HEK293 (cell line): ENCODE measurements around the gene DYNC1LI1.
A peak's percentile ranks its signal among the peaks of the same experiment; 100 is the strongest.

ENCODE experiments used
- CTCF ChIA-PET: fragments of 350-600 bp; formaldehyde crosslinking; extraction: SDS; loops from one replicate; lab custom pipeline; 2021; ENCODE audit warnings: antibody characterized with exemption; lab: Yijun Ruan, JAX
- POLR2A ChIA-PET: fragments of 300-600 bp; formaldehyde crosslinking; extraction: SDS; loops from one replicate; lab custom pipeline; 2020; ENCODE audit warnings: antibody characterized with exemption, inconsistent platforms; lab: Yijun Ruan, JAX
- H3K27ac ChIP-seq: fragments of 200-500 bp; sonication (Bioruptor generic); 2 replicates; pipeline ENCODE4 v1.5.1; 2014; ENCODE audit warnings: low read depth, low read length, control low read depth, inconsistent platforms; ENCODE audit errors: extremely low read depth
- H3K36me3 ChIP-seq, 2 experiments: fragments of 200-500 bp in 1 of 2; sonication (Bioruptor generic) in 1 of 2; 1 replicate in 1 of 2; 2 replicates in 1 of 2; pipeline ENCODE4 v1.5.1; 2014 to 2017; ENCODE audit warnings: inconsistent platforms in 2 of 2, low read length in 2 of 2; ENCODE audit not compliant: control insufficient read depth in 2 of 2, insufficient read depth in 1 of 2
- H3K4me1 ChIP-seq: fragments of 200-500 bp; sonication (Bioruptor generic); 2 replicates; pipeline ENCODE4 v1.5.1; 2014; ENCODE audit warnings: mild to moderate bottlenecking, low read length, inconsistent platforms; ENCODE audit not compliant: control insufficient read depth, insufficient read depth
- H3K4me3 ChIP-seq: 2 replicates; pipeline ENCODE4 v1.5.1; 2011; ENCODE audit warnings: low read depth, mild to moderate bottlenecking, control low read depth, low read length, moderate library complexity
- H3K9me3 ChIP-seq: fragments of 200-500 bp; sonication (Bioruptor generic); 2 replicates; pipeline ENCODE4 v1.5.1; 2014; ENCODE audit warnings: low read depth, low read length, inconsistent platforms; ENCODE audit not compliant: control insufficient read depth, insufficient read depth
- SALL2 ChIP-seq: fragments of 450-650 bp; formaldehyde crosslinking; IDR thresholded peaks from 2 replicates; pipeline ENCODE4 v1.5.0; 2017; ENCODE audit warnings: missing biosample characterization, mild to moderate bottlenecking, missing genetic modification characterization, borderline replicate concordance
- SP3 ChIP-seq: fragments of 450-650 bp; formaldehyde crosslinking; IDR thresholded peaks from 2 replicates; pipeline ENCODE4 v1.5.1; 2016; ENCODE audit warnings: missing biosample characterization, missing genetic modification characterization
- SP7 ChIP-seq: fragments of 450-650 bp; formaldehyde crosslinking; IDR thresholded peaks from 2 replicates; pipeline ENCODE4 v1.5.1; 2016; ENCODE audit warnings: missing biosample characterization, missing genetic modification characterization
- YY1 ChIP-seq: fragments of 450-650 bp; formaldehyde crosslinking; IDR thresholded peaks from 2 replicates; pipeline ENCODE4 v1.5.1; 2018; ENCODE audit warnings: missing biosample characterization, missing genetic modification characterization
- ZNF132 ChIP-seq: fragments of 450-650 bp; formaldehyde crosslinking; IDR thresholded peaks from 2 replicates; pipeline ENCODE4 v1.5.1; 2017; ENCODE audit warnings: missing biosample characterization, missing genetic modification characterization, borderline replicate concordance
- ZNF146 ChIP-seq: fragments of 450-650 bp; formaldehyde crosslinking; IDR thresholded peaks from 2 replicates; pipeline ENCODE4 v1.5.1; 2016; ENCODE audit warnings: missing biosample characterization, missing genetic modification characterization
- ZNF174 ChIP-seq: fragments of 450-650 bp; formaldehyde crosslinking; IDR thresholded peaks from 2 replicates; pipeline ENCODE4 v1.5.0; 2017; ENCODE audit warnings: missing biosample characterization, mild to moderate bottlenecking, missing genetic modification characterization
- ZNF211 ChIP-seq: fragments of 450-650 bp; formaldehyde crosslinking; IDR thresholded peaks from 2 replicates; pipeline ENCODE4 v1.5.1; 2016; ENCODE audit warnings: low read depth, missing biosample characterization, missing genetic modification characterization
- ZNF292 ChIP-seq: fragments of 450-650 bp; formaldehyde crosslinking; IDR thresholded peaks from 2 replicates; pipeline ENCODE4 v1.5.1; 2016; ENCODE audit warnings: low read depth, missing biosample characterization, missing genetic modification characterization, borderline replicate concordance
- ZNF549 ChIP-seq: fragments of 450-650 bp; IDR thresholded peaks from 2 replicates; pipeline ENCODE4 v1.5.1; 2018; ENCODE audit warnings: missing biosample characterization, missing genetic modification characterization, mild to moderate bottlenecking, inconsistent platforms, moderate library complexity
- ZNF600 ChIP-seq: fragments of 450-650 bp; formaldehyde crosslinking; IDR thresholded peaks from 2 replicates; pipeline ENCODE4 v1.5.1; 2016; ENCODE audit warnings: missing biosample characterization, missing genetic modification characterization
- ZNF629 ChIP-seq: fragments of 450-650 bp; formaldehyde crosslinking; IDR thresholded peaks from 2 replicates; pipeline ENCODE4 v1.5.1; 2017; ENCODE audit warnings: missing biosample characterization, missing genetic modification characterization
- ZNF707 ChIP-seq: fragments of 450-650 bp; formaldehyde crosslinking; IDR thresholded peaks from 2 replicates; pipeline ENCODE4 v1.5.1; 2016; ENCODE audit warnings: missing biosample characterization, missing genetic modification characterization
- TF ChIP-seq, protein P1 (sequence below): fragments of 450-650 bp; formaldehyde crosslinking; IDR thresholded peaks from 2 replicates; pipeline ENCODE4 v1.5.1; 2017; ENCODE audit warnings: missing biosample characterization, missing genetic modification characterization
- TF ChIP-seq, protein P2 (sequence below): fragments of 450-650 bp; formaldehyde crosslinking; IDR thresholded peaks from 2 replicates; pipeline ENCODE4 v1.5.1; 2016; ENCODE audit warnings: missing biosample characterization, missing genetic modification characterization
- TF ChIP-seq, protein P3 (sequence below): fragments of 450-650 bp; formaldehyde crosslinking; IDR thresholded peaks from 2 replicates; pipeline ENCODE4 v1.5.1; 2016; ENCODE audit warnings: missing biosample characterization, missing genetic modification characterization
- TF ChIP-seq, protein P4 (sequence below): fragments of 450-650 bp; formaldehyde crosslinking; IDR thresholded peaks from 2 replicates; pipeline ENCODE4 v1.5.1; 2017; ENCODE audit warnings: missing biosample characterization, missing genetic modification characterization
- TF ChIP-seq, protein P5 (sequence below): fragments of 450-650 bp; formaldehyde crosslinking; IDR thresholded peaks from 2 replicates; pipeline ENCODE4 v1.5.1; 2016; ENCODE audit warnings: missing biosample characterization, missing genetic modification characterization
- TF ChIP-seq, protein P6 (sequence below): fragments of 450-650 bp; formaldehyde crosslinking; IDR thresholded peaks from 2 replicates; pipeline ENCODE4 v1.5.1; 2016; ENCODE audit warnings: missing biosample characterization, missing genetic modification characterization
- TF ChIP-seq, protein P7 (sequence below): fragments of 450-650 bp; formaldehyde crosslinking; IDR thresholded peaks from 2 replicates; pipeline ENCODE4 v1.5.1; 2017; ENCODE audit warnings: missing biosample characterization, missing genetic modification characterization

Gene DYNC1LI1

DNA sequence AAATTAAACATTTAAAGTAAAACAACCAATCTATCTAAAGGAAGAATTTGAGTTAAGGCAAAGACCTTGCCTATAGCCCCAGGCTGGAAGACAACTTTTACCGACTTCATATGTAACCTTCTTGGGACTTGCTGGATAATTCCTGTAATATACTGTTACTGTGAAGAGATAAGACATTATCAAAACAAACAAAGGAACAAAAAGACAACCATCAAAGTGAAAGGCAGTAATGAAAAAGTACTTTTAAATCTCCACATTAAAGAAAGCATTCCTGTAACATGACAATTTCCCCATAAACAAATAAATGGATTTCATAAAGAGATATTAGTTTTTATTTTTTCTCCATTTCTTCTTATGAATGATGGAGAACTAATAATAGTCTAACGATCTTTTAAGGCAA lies 70.4 kb downstream of the DYNC1LI1 start (continued):
- TF ChIP-seq ZNF146 (tag by site-specific recombination) (peak; percentile 40; the same call in 1 of the 2 replicates), ZNF211 (no peak), SP7 (tag by site-specific recombination) (peak; percentile 36; the same call in 1 of the 2 replicates)
- TF ChIP-seq, protein P1, sequence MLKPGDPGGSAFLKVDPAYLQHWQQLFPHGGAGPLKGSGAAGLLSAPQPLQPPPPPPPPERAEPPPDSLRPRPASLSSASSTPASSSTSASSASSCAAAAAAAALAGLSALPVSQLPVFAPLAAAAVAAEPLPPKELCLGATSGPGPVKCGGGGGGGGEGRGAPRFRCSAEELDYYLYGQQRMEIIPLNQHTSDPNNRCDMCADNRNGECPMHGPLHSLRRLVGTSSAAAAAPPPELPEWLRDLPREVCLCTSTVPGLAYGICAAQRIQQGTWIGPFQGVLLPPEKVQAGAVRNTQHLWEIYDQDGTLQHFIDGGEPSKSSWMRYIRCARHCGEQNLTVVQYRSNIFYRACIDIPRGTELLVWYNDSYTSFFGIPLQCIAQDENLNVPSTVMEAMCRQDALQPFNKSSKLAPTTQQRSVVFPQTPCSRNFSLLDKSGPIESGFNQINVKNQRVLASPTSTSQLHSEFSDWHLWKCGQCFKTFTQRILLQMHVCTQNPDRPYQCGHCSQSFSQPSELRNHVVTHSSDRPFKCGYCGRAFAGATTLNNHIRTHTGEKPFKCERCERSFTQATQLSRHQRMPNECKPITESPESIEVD (tag by site-specific recombination) = peak; percentile 98

DNA sequence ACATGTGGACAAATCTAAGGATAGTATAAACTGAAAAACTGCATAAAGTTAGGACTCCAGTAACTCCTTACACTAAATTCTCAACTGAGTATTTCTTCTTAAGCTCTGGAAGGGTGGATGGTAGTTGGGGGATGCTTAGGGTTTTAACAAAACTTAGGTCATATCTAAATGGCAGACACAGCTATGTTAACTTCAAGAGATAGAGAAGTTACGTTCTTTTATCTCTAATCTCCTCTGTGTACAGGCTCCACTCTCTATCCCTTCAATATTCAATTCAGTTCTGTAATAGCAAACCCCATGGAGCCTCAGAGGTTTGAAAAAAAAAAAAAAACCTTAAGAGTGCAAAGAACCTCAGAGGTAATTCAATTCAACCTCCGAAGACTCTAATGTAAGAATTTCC lies 71.1 kb downstream of the DYNC1LI1 start:
- Histone ChIP-seq H3K27ac (no peak overlapping the region), H3K9me3 (no peaks in the 10 kb centered on the region), H3K4me1 (peaks cover 4% of the 10 kb centered on the region; the same call in 1 of the 2 replicates), H3K4me3 (no peak overlapping the region), H3K36me3 (no peaks in the 10 kb centered on the region)
- TF ChIP-seq, protein P2, sequence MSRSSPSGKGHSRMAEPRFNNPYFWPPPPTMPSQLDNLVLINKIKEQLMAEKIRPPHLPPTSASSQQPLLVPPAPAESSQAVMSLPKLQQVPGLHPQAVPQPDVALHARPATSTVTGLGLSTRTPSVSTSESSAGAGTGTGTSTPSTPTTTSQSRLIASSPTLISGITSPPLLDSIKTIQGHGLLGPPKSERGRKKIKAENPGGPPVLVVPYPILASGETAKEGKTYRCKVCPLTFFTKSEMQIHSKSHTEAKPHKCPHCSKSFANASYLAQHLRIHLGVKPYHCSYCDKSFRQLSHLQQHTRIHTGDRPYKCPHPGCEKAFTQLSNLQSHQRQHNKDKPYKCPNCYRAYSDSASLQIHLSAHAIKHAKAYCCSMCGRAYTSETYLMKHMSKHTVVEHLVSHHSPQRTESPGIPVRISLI (tag by site-specific recombination) = no peak
- TF ChIP-seq SP7 (tag by site-specific recombination) (no peak), ZNF132 (tag by site-specific recombination) (no peak), ZNF600 (no peak), ZNF292 (tag by site-specific recombination) (no peak), ZNF549 (tag by site-specific recombination) (no peak), ZNF174 (no peak), SALL2 (tag by site-specific recombination) (no peak), YY1 (tag by site-specific recombination) (no peak), ZNF707 (tag by site-specific recombination) (no peak), SP3 (tag by site-specific recombination) (no peak), ZNF629 (no peak)
- TF ChIP-seq, protein P3, sequence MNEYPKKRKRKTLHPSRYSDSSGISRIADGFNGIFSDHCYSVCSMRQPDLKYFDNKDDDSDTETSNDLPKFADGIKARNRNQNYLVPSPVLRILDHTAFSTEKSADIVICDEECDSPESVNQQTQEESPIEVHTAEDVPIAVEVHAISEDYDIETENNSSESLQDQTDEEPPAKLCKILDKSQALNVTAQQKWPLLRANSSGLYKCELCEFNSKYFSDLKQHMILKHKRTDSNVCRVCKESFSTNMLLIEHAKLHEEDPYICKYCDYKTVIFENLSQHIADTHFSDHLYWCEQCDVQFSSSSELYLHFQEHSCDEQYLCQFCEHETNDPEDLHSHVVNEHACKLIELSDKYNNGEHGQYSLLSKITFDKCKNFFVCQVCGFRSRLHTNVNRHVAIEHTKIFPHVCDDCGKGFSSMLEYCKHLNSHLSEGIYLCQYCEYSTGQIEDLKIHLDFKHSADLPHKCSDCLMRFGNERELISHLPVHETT = no peak
- TF ChIP-seq, protein P4, sequence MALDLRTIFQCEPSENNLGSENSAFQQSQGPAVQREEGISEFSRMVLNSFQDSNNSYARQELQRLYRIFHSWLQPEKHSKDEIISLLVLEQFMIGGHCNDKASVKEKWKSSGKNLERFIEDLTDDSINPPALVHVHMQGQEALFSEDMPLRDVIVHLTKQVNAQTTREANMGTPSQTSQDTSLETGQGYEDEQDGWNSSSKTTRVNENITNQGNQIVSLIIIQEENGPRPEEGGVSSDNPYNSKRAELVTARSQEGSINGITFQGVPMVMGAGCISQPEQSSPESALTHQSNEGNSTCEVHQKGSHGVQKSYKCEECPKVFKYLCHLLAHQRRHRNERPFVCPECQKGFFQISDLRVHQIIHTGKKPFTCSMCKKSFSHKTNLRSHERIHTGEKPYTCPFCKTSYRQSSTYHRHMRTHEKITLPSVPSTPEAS = no peak
- TF ChIP-seq, protein P5, sequence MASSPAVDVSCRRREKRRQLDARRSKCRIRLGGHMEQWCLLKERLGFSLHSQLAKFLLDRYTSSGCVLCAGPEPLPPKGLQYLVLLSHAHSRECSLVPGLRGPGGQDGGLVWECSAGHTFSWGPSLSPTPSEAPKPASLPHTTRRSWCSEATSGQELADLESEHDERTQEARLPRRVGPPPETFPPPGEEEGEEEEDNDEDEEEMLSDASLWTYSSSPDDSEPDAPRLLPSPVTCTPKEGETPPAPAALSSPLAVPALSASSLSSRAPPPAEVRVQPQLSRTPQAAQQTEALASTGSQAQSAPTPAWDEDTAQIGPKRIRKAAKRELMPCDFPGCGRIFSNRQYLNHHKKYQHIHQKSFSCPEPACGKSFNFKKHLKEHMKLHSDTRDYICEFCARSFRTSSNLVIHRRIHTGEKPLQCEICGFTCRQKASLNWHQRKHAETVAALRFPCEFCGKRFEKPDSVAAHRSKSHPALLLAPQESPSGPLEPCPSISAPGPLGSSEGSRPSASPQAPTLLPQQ (tag by site-specific recombination) = no peak
- TF ChIP-seq, protein P6, sequence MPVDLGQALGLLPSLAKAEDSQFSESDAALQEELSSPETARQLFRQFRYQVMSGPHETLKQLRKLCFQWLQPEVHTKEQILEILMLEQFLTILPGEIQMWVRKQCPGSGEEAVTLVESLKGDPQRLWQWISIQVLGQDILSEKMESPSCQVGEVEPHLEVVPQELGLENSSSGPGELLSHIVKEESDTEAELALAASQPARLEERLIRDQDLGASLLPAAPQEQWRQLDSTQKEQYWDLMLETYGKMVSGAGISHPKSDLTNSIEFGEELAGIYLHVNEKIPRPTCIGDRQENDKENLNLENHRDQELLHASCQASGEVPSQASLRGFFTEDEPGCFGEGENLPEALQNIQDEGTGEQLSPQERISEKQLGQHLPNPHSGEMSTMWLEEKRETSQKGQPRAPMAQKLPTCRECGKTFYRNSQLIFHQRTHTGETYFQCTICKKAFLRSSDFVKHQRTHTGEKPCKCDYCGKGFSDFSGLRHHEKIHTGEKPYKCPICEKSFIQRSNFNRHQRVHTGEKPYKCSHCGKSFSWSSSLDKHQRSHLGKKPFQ (tag by site-specific recombination) = no peak
- TF ChIP-seq, protein P7, sequence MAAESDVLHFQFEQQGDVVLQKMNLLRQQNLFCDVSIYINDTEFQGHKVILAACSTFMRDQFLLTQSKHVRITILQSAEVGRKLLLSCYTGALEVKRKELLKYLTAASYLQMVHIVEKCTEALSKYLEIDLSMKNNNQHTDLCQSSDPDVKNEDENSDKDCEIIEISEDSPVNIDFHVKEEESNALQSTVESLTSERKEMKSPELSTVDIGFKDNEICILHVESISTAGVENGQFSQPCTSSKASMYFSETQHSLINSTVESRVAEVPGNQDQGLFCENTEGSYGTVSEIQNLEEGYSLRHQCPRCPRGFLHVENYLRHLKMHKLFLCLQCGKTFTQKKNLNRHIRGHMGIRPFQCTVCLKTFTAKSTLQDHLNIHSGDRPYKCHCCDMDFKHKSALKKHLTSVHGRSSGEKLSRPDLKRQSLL (tag by site-specific recombination) = no peak
- ChIA-PET CTCF (interaction anchor here (0.9 kb wide), 1 partner anchor 17 kb away, joined by 3 read pairs; no protein-coding TSS in a partner anchor), POLR2A (no interaction called here)
